Peyer's patch (tissue), 4 donors: ENCODE data around the gene AHRR.

ENCODE experiments used
- POLR2A ChIP-seq, 2 donors: fragments of 450-650 bp; IDR thresholded peaks; one replicate each; pipeline ENCODE4 v1.5.1; 2017; ENCODE audit warnings: antibody characterized with exemption in 2 of 2, mild to moderate bottlenecking in 2 of 2, moderate library complexity in 2 of 2
- TF ChIP-seq, protein P1 (sequence below), 6 experiments: fragments of 450-650 bp in 4 of 6; fragments of 200-600 bp in 2 of 6; sonication (generic) in 1 of 6; IDR thresholded peaks; one replicate each; pipeline ENCODE4 v1.5.1; 2017 to 2019; ENCODE audit warnings: antibody characterized with exemption in 6 of 6, mild to moderate bottlenecking in 3 of 6, moderate library complexity in 1 of 6

DNA sequence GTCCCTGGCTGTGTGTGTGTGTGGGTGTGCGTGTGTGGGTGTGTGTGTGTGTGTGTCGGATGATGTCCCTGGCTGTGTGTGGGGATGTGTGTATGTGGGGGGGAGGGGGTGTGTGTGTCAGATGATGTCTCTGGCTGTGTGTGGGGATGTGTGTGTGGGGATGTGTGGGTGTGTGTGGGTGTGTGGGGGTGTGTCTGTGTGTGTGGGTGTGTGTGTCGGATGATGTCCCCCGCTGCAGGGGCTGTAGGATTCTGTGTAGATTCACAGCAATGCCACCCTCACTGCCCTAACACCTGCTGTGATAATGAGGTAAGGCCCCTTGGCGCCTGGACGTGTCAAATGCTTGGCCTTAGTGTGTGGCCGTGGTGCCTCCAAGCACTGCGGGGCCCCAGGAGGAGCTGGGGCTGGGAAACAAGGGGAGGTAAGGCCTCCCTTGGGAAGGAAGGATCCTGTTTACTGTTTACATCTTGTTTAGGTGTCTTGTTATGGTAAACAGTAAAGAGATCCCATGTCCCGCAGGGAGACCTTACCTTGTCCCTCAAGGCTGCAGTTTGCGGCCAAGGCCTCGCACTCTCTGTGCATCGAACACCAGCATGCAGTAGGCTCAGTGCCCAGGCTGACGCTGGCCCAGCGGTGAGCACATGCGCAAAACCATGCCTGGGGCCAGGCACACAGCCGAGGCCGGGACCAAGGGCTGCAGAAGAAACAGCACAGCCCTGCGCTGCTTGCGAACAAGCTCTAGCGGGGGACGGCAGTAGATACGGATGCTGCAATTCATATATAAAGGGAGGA is 24.1 kb downstream of the AHRR start:
- TF ChIP-seq POLR2A (IDR thresholded peaks at IDR 0.05) = no peak
- TF ChIP-seq, protein P1, sequence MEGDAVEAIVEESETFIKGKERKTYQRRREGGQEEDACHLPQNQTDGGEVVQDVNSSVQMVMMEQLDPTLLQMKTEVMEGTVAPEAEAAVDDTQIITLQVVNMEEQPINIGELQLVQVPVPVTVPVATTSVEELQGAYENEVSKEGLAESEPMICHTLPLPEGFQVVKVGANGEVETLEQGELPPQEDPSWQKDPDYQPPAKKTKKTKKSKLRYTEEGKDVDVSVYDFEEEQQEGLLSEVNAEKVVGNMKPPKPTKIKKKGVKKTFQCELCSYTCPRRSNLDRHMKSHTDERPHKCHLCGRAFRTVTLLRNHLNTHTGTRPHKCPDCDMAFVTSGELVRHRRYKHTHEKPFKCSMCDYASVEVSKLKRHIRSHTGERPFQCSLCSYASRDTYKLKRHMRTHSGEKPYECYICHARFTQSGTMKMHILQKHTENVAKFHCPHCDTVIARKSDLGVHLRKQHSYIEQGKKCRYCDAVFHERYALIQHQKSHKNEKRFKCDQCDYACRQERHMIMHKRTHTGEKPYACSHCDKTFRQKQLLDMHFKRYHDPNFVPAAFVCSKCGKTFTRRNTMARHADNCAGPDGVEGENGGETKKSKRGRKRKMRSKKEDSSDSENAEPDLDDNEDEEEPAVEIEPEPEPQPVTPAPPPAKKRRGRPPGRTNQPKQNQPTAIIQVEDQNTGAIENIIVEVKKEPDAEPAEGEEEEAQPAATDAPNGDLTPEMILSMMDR (IDR thresholded peaks at IDR 0.05) = no peak
